Activated gamma-delta T cell treated with anti-CD3 and anti-CD28 coated beads, Interleukin-2, amount 50 U/mL, for 16 hours (primary cell): ENCODE data around the gene SORCS1.
"Not testable (repeated sequence)": the region's sequence is repeated elsewhere in the genome, so short reads cannot be mapped to it uniquely, and the experiment has no call there.

Experiments used
- DNase-seq: peaks from one replicate; pipeline ENCODE4 v3.0.0-alpha.2; 2020; ENCODE audit warnings: low read depth

Gene SORCS1

GRCh38 chr10:106942035-106942662 lies 222.4 kb downstream of the SORCS1 start:
- no peak for DNase-seq

- DNase-seq = no peak
Measured at GRCh38 chr10:106941297-106942034, 223.0 kb downstream of the SORCS1 start.

GRCh38 chr10:106938513-106938912 lies 226.0 kb downstream of the SORCS1 start:
- DNase-seq = no peak

GRCh38 chr10:106935978-106936451 lies 228.5 kb downstream of the SORCS1 start:
- DNase-seq = no peak

- no peak for DNase-seq
Measured at GRCh38 chr10:106931853-106932249, 232.7 kb downstream of the SORCS1 start.

- no peak for DNase-seq
Measured at GRCh38 chr10:106931159-106931852, 233.2 kb downstream of the SORCS1 start.

GRCh38 chr10:106930751-106931150 lies 233.8 kb downstream of the SORCS1 start:
- no peak for DNase-seq

GRCh38 chr10:106929291-106929895 lies 235.1 kb downstream of the SORCS1 start:
- no peak for DNase-seq

- not testable (repeated sequence) for DNase-seq
Measured at GRCh38 chr10:106928151-106928550, 236.4 kb downstream of the SORCS1 start.

- no peak for DNase-seq
Measured at GRCh38 chr10:106925191-106925590, 239.3 kb downstream of the SORCS1 start.

GRCh38 chr10:106920538-106920937 lies 244.0 kb downstream of the SORCS1 start:
- DNase-seq = no peak

- no peak for DNase-seq
Measured at GRCh38 chr10:106919871-106920282, 244.6 kb downstream of the SORCS1 start.

- no peak for DNase-seq
Measured at GRCh38 chr10:106917452-106918055, 247.0 kb downstream of the SORCS1 start.

GRCh38 chr10:106914016-106914415 lies 250.5 kb downstream of the SORCS1 start:
- no peak for DNase-seq

- DNase-seq = no peak
Measured at GRCh38 chr10:106913348-106913747, 251.2 kb downstream of the SORCS1 start.

- no peak for DNase-seq
Measured at GRCh38 chr10:106911096-106911495, 253.4 kb downstream of the SORCS1 start.

GRCh38 chr10:106910666-106911065 lies 253.8 kb downstream of the SORCS1 start:
- DNase-seq = no peak

- DNase-seq = no peak
Measured at GRCh38 chr10:106908225-106908624, 256.3 kb downstream of the SORCS1 start.

- no peak for DNase-seq
Measured at GRCh38 chr10:106904209-106904608, 260.3 kb downstream of the SORCS1 start.

GRCh38 chr10:106903180-106903579 lies 261.3 kb downstream of the SORCS1 start:
- DNase-seq = no peak

GRCh38 chr10:106900016-106900652 lies 264.4 kb downstream of the SORCS1 start:
- no peak for DNase-seq

GRCh38 chr10:106898446-106898845 lies 266.1 kb downstream of the SORCS1 start:
- DNase-seq = no peak
